WTC11 (cell line): ENCODE measurements around the gene AP5Z1. TPM values are rescaled to one million over a fixed set of nuclear protein-coding genes. Genes with fewer than 3 reads are reported as not detected.

Source experiments
- ATAC-seq: fragments of 200-7000 bp; cut with Tn5 transposase; 2 replicates; pipeline ENCODE4 v1.10.0; 2021; ENCODE audit warnings: mild to moderate bottlenecking, moderate library complexity
- CTCF ChIA-PET: fragments of 300-600 bp; sonication (Branson Sonifier 250); formaldehyde crosslinking; loops from one replicate; lab custom pipeline; 2021; ENCODE audit warnings: antibody characterized with exemption; lab: Charles Lee
- POLR2A ChIA-PET: fragments of 350-600 bp; sonication (Branson Sonifier 250); formaldehyde crosslinking; loops from one replicate; lab custom pipeline; 2021; ENCODE audit warnings: antibody characterized with exemption; lab: Charles Lee
- DNase-seq: peaks from one replicate; pipeline ENCODE4 v3.0.0; 2021; ENCODE audit warnings: low spot score
- H3K27ac Mint-ChIP-seq: 2 replicates; pipeline ENCODE4 v1.8.0; 2021; ENCODE audit warnings: mixed read lengths
- H3K27me3 Mint-ChIP-seq: 2 replicates; pipeline ENCODE4 v1.8.0; 2021; ENCODE audit warnings: low read depth, mild to moderate bottlenecking, moderate library complexity, mixed read lengths
- H3K36me3 Mint-ChIP-seq: 2 replicates; pipeline ENCODE4 v1.8.0; 2021; ENCODE audit warnings: mixed read lengths
- H3K4me1 Mint-ChIP-seq: 2 replicates; pipeline ENCODE4 v1.8.0; 2022; ENCODE audit warnings: mixed read lengths
- H3K4me3 Mint-ChIP-seq: 2 replicates; pipeline ENCODE4 v1.8.0; 2021; ENCODE audit warnings: mild to moderate bottlenecking, moderate library complexity, mixed read lengths
- H3K9me3 Mint-ChIP-seq: 2 replicates; pipeline ENCODE4 v1.8.0; 2021; ENCODE audit warnings: mixed read lengths
- ARID4B ChIP-seq: sonication (generic); formaldehyde crosslinking; IDR thresholded peaks from 2 replicates; pipeline ENCODE4 v1.8.0; 2023; ENCODE audit warnings: missing genetic modification reagents, mild to moderate bottlenecking, borderline replicate concordance
- CBFB ChIP-seq: sonication (generic); formaldehyde crosslinking; IDR thresholded peaks from 2 replicates; pipeline ENCODE4 v1.8.1; 2022; ENCODE audit warnings: mild to moderate bottlenecking, low read depth, missing genetic modification reagents
- FOXK1 ChIP-seq: sonication (generic); formaldehyde crosslinking; IDR thresholded peaks from 2 replicates; pipeline ENCODE4 v1.8.0; 2022; ENCODE audit warnings: mild to moderate bottlenecking, moderate library complexity, missing genetic modification reagents
- NFE2L1 ChIP-seq: sonication (generic); formaldehyde crosslinking; IDR thresholded peaks from 2 replicates; pipeline ENCODE4 v1.8.1; 2023; ENCODE audit warnings: missing genetic modification reagents
- OVOL2 ChIP-seq: fragments of 250-450 bp; sonication (Bioruptor Pico); IDR thresholded peaks from 2 replicates; pipeline ENCODE4 v1.9.0; 2021; ENCODE audit warnings: mild to moderate bottlenecking, borderline replicate concordance
- RELA ChIP-seq: sonication (generic); formaldehyde crosslinking; IDR thresholded peaks from 2 replicates; pipeline ENCODE4 v1.8.1; 2022; ENCODE audit warnings: missing genetic modification reagents, mild to moderate bottlenecking, borderline replicate concordance
- SMAD3 ChIP-seq: sonication (generic); formaldehyde crosslinking; IDR thresholded peaks from 2 replicates; pipeline ENCODE4 v1.8.0; 2022; ENCODE audit warnings: missing genetic modification reagents, mild to moderate bottlenecking, borderline replicate concordance
- SMAD4 ChIP-seq: sonication (generic); formaldehyde crosslinking; IDR thresholded peaks from 2 replicates; pipeline ENCODE4 v1.8.0; 2022; ENCODE audit warnings: mild to moderate bottlenecking, missing genetic modification reagents
- STAT6 ChIP-seq: sonication (generic); formaldehyde crosslinking; conservative IDR thresholded peaks from 2 replicates; pipeline ENCODE4 v1.8.1; 2023; ENCODE audit warnings: mild to moderate bottlenecking, low read depth, missing genetic modification reagents, moderate library complexity
- TEAD4 ChIP-seq: sonication (generic); formaldehyde crosslinking; IDR thresholded peaks from 2 replicates; pipeline ENCODE4 v1.8.0; 2022; ENCODE audit warnings: mild to moderate bottlenecking, missing genetic modification reagents
- TP53 ChIP-seq: sonication (generic); formaldehyde crosslinking; IDR thresholded peaks from 2 replicates; pipeline ENCODE4 v1.8.1; 2023; ENCODE audit warnings: mild to moderate bottlenecking, missing genetic modification reagents
- USF1 ChIP-seq: sonication (generic); formaldehyde crosslinking; IDR thresholded peaks from 2 replicates; pipeline ENCODE4 v1.8.0; 2022; ENCODE audit warnings: mild to moderate bottlenecking, missing genetic modification reagents
- ZNF219 ChIP-seq: sonication (generic); formaldehyde crosslinking; IDR thresholded peaks from 2 replicates; pipeline ENCODE4 v1.8.0; 2023; ENCODE audit warnings: missing genetic modification reagents, mild to moderate bottlenecking, borderline replicate concordance
- ZNF423 ChIP-seq: fragments of 250-450 bp; sonication (Bioruptor Pico); IDR thresholded peaks from 2 replicates; pipeline ENCODE4 v2.1.2; 2022; ENCODE audit warnings: mild to moderate bottlenecking, moderate library complexity
- total RNA-seq: library from RNA; stranded (reverse); gene quantifications from 3 replicates; pipeline ENCODE4 v1.2.3, GENCODE V29; 2021
- TF ChIP-seq, protein P1 (sequence below): sonication (generic); formaldehyde crosslinking; IDR thresholded peaks from 2 replicates; pipeline ENCODE4 v1.8.1; 2023; ENCODE audit warnings: mild to moderate bottlenecking, missing genetic modification reagents, moderate library complexity
- TF ChIP-seq, protein P2 (sequence below): sonication (generic); formaldehyde crosslinking; IDR thresholded peaks from 2 replicates; pipeline ENCODE4 v1.8.1; 2022; ENCODE audit warnings: low read depth, mild to moderate bottlenecking, moderate library complexity, missing genetic modification reagents, borderline replicate concordance

Gene AP5Z1
- total RNA-seq, 1 experiment from 2014 or later, result 29.4 TPM

DNA sequence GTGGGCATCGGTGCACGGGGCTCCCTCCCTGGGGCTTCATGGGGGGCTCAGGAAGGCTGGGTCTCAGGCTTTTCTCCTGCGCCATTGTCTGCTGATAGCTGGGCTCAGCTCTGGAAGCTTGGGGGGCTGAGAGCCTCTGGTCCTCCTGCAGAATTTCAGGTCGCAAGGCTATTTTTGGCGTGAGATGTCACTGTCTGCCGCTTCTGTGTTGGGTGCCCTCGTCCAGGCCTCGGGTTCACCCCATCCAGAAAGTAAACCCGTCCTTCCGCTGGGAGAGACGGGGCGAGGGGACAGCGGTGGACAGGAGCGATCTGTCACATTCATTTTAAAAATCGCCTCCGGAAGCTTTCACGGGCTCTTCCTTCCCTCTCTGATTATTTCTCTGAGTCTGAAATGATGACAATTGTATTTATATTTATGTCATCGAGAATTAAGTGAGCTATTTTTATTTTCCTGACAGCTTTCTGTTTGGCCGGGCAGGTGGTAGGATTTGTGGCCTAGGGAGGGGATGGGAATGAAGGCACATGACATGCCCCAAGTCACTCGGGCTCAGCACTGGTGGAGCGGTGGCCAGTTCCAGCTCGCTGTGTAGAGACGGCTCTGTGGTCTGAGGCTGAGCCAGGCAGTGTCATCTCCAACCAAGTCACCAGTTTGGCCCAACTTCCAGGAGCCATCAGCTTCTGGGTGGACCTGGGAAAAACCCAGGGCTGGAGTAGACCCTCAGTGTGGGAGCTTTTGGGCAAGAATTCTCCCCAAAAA is 40.7 kb upstream of the AP5Z1 start:
- Mint-ChIP-seq H3K4me1 (peaks cover 16% of the 10 kb centered on the region), H3K27ac (no peak overlapping the region), H3K27me3 (no peaks in the 10 kb centered on the region; the same call in 1 of the 2 replicates), H3K9me3 (no peaks in the 10 kb centered on the region), H3K4me3 (no peak overlapping the region), H3K36me3 (no peaks in the 10 kb centered on the region)
- ChIA-PET POLR2A (no interaction called here), CTCF (no interaction called here)
- DNase-seq, result no peak
- no peak for ATAC-seq
- TF ChIP-seq, protein P1, sequence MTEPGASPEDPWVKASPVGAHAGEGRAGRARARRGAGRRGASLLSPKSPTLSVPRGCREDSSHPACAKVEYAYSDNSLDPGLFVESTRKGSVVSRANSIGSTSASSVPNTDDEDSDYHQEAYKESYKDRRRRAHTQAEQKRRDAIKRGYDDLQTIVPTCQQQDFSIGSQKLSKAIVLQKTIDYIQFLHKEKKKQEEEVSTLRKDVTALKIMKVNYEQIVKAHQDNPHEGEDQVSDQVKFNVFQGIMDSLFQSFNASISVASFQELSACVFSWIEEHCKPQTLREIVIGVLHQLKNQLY (CRISPR knock-in tag), result no peak
- no peak for TF ChIP-seq FOXK1 (CRISPR knock-in tag)
- TF ChIP-seq SMAD3 (CRISPR knock-in tag), result no peak
- no peak for TF ChIP-seq ZNF219 (CRISPR knock-in tag)
- TF ChIP-seq CBFB (CRISPR knock-in tag), result no peak
- TF ChIP-seq ZNF423 (CRISPR knock-in tag), result no peak
- TF ChIP-seq STAT6, result no peak
- no peak for TF ChIP-seq USF1
- TF ChIP-seq ARID4B, result no peak
- TF ChIP-seq, protein P2, sequence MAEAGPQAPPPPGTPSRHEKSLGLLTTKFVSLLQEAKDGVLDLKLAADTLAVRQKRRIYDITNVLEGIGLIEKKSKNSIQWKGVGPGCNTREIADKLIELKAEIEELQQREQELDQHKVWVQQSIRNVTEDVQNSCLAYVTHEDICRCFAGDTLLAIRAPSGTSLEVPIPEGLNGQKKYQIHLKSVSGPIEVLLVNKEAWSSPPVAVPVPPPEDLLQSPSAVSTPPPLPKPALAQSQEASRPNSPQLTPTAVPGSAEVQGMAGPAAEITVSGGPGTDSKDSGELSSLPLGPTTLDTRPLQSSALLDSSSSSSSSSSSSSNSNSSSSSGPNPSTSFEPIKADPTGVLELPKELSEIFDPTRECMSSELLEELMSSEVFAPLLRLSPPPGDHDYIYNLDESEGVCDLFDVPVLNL (CRISPR knock-in tag), result no peak

DNA sequence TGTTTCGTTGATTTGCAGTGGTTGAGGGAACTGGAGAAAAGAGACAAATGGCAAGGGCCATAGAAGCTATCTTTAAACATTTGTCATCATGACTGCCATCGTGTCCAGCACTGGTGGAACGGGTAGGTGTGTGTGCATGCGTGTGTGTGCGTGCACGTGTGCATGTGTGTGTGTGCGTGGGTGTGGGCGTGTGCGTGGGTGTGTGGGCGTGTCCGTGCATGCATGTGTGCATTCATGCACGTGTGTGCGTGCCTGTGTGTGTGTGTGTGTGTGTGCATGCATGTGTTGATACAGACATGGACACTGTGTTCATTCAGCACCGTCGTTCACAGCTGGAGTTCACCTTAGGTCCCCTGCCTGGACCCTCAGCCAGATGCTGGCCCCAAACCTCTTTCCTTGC is 38.1 kb upstream of the AP5Z1 start:
- ChIA-PET POLR2A (no interaction called here), CTCF (interaction anchor here (0.6 kb wide), 1 partner anchor 71 kb away, joined by 5 read pairs; no protein-coding TSS in a partner anchor)
- Mint-ChIP-seq H3K4me3 (no peak overlapping the region), H3K9me3 (no peaks in the 10 kb centered on the region), H3K27me3 (peaks cover 14% of the 10 kb centered on the region), H3K36me3 (peaks cover 6% of the 10 kb centered on the region), H3K4me1 (peaks cover 16% of the 10 kb centered on the region), H3K27ac (no peak overlapping the region)
- no peak for TF ChIP-seq OVOL2 (CRISPR knock-in tag)
- TF ChIP-seq USF1, result no peak
- TF ChIP-seq RELA (CRISPR knock-in tag), result no peak
- TF ChIP-seq ZNF219 (CRISPR knock-in tag), result no peak
- no peak for TF ChIP-seq TP53
- TF ChIP-seq NFE2L1 (CRISPR knock-in tag), result no peak
- TF ChIP-seq SMAD4, result no peak
- TF ChIP-seq TEAD4 (CRISPR knock-in tag), result no peak
- DNase-seq, result no peak
- no peak for ATAC-seq
